Measurements from ENCODE around the gene FAM163B. TPM values are rescaled to one million over a fixed set of nuclear protein-coding genes. Genes with fewer than 3 reads are reported as not detected.
A peak's percentile ranks its signal among the peaks of the same experiment; 100 is the strongest.

FAM163B gene
- total RNA-seq, 1 donor, result not detected

DNA sequence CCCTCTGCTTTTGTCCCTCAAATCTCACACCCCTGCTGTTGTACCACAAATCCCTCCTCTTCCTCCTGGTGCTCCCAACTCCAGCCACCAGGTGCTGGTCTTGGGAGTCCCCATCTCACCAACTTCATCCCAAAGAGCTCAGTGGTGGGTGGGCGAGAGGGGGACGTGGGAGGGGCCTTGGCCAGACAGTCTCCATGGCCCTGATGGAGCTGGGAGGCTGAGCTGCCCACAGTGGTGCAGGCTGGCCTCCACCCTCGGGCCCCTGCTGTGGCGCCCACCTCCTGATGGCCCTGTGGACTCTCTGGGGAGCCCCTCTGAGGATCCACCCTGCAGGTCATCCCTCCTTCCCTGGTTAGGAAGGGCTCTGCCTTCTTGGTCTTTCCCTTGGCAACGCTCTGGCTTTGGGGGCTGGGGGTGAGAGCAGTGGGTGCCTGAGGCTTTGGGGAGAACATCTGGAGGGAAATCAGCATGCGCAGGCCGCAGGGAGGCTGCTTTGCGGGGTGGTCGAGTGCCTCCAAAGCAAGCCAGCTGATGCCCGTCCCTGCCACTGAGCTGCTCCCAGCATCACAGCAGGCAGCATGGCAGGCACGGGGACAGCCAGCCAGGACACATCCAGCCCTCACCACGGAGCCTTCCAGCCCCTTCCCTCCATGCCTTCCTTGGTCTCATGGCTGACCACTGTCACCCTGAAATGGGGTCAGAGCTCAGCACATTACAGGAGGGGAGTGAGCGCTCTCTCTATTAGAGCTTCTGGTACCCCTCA is 7.6 kb upstream of the FAM163B start:
- Histone ChIP-seq H3K4me3 (ENCODE audit: insufficient read depth, low read length) (no peak overlapping the region), H3K79me2 (ENCODE audit: insufficient read depth, low read length) (no peaks in the 10 kb centered on the region), H4K20me1 (ENCODE audit: insufficient read depth, low read length) (no peaks in the 10 kb centered on the region), H3K9me3 (ENCODE audit: low read depth, low read length) (no peaks in the 10 kb centered on the region), H3K27me3 (ENCODE audit: insufficient read depth, low read length) (peaks cover 55% of the 10 kb centered on the region), H3K36me3 (ENCODE audit: insufficient read depth, low read length) (no peaks in the 10 kb centered on the region), H3K4me2 (ENCODE audit: insufficient read depth, low read length) (no peak overlapping the region), H2AFZ (ENCODE audit: low read length) (no peak overlapping the region), H3K4me1 (ENCODE audit: insufficient read depth, low read length) (no peaks in the 10 kb centered on the region), H3K27ac (ENCODE audit: low read depth, low read length) (no peak overlapping the region)
- DNase-seq (ENCODE audit: insufficient read length, low spot score, missing footprints), result peak; percentile 48
- TF ChIP-seq CTCF (IDR thresholded peaks at IDR 0.05; ENCODE audit: extremely low read depth, low read depth, low read length), result no peak

DNA sequence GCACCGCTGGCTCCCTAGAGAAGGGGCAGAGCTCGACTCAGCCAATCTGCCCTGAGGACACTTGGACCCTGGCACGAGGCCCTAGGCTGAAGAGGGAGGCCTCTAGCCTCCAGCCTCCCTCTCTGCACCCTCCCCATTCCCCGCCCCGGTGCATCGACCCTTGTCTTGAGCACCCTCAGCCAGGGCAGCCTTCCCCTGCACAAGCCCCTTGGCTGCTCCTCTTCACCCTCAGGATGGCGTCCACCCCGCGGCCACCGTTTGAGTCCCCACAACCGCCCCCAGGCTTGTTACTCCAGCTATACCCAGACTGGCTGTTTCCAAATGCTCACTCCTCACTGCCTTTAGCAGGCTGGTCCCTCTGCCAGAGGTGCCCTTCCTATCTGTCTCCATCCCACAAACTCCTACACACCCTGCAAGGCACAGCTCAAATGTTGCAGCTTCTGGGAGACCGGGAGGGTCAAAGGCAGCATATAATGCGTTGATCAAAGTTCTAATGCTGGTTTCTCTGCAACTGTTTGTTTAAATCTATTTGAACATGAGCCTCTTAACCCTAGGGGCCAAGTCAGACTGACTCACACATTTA is 6.5 kb upstream of the FAM163B start:
- TF ChIP-seq CTCF (IDR thresholded peaks at IDR 0.05; ENCODE audit: extremely low read depth, low read depth, low read length), result no peak
- Histone ChIP-seq H3K4me2 (ENCODE audit: insufficient read depth, low read length) (no peak overlapping the region), H3K9me3 (ENCODE audit: low read depth, low read length) (no peaks in the 10 kb centered on the region), H3K27ac (ENCODE audit: low read depth, low read length) (no peak overlapping the region), H3K36me3 (ENCODE audit: insufficient read depth, low read length) (no peaks in the 10 kb centered on the region), H3K27me3 (ENCODE audit: insufficient read depth, low read length) (peaks cover 47% of the 10 kb centered on the region), H2AFZ (ENCODE audit: low read length) (no peak overlapping the region), H3K4me1 (ENCODE audit: insufficient read depth, low read length) (no peaks in the 10 kb centered on the region), H3K79me2 (ENCODE audit: insufficient read depth, low read length) (no peaks in the 10 kb centered on the region), H4K20me1 (ENCODE audit: insufficient read depth, low read length) (no peaks in the 10 kb centered on the region), H3K4me3 (ENCODE audit: insufficient read depth, low read length) (no peak overlapping the region)
- DNase-seq (ENCODE audit: insufficient read length, low spot score, missing footprints), result peak; percentile 60

GRCh38 chr9:133615186-133615585 is 6.0 kb upstream of the FAM163B start:
- no peak overlapping the region for H3K27ac ChIP-seq (ENCODE audit: low read depth, low read length)
- no peaks in the 10 kb centered on the region for H3K79me2 ChIP-seq (ENCODE audit: insufficient read depth, low read length)
- H3K4me3 ChIP-seq (ENCODE audit: insufficient read depth, low read length), result no peak overlapping the region
- H3K4me2 ChIP-seq (ENCODE audit: insufficient read depth, low read length), result no peak overlapping the region
- DNase-seq (ENCODE audit: insufficient read length, low spot score, missing footprints), result peak; percentile 62
- TF ChIP-seq CTCF (IDR thresholded peaks at IDR 0.05; ENCODE audit: extremely low read depth, low read depth, low read length), result no peak
- no peak overlapping the region for H2AFZ ChIP-seq (ENCODE audit: low read length)
- H3K4me1 ChIP-seq (ENCODE audit: insufficient read depth, low read length), result no peaks in the 10 kb centered on the region
- H3K27me3 ChIP-seq (ENCODE audit: insufficient read depth, low read length), result peaks cover 44% of the 10 kb centered on the region
- H4K20me1 ChIP-seq (ENCODE audit: insufficient read depth, low read length), result no peaks in the 10 kb centered on the region
- H3K9me3 ChIP-seq (ENCODE audit: low read depth, low read length), result no peaks in the 10 kb centered on the region
- no peaks in the 10 kb centered on the region for H3K36me3 ChIP-seq (ENCODE audit: insufficient read depth, low read length)

- no peaks in the 10 kb centered on the region for H3K79me2 ChIP-seq (ENCODE audit: insufficient read depth, low read length)
- H4K20me1 ChIP-seq (ENCODE audit: insufficient read depth, low read length), result no peaks in the 10 kb centered on the region
- no peaks in the 10 kb centered on the region for H3K9me3 ChIP-seq (ENCODE audit: low read depth, low read length)
- no peak overlapping the region for H3K4me2 ChIP-seq (ENCODE audit: insufficient read depth, low read length)
- no peak overlapping the region for H2AFZ ChIP-seq (ENCODE audit: low read length)
- TF ChIP-seq CTCF (IDR thresholded peaks at IDR 0.05; ENCODE audit: extremely low read depth, low read depth, low read length), result no peak
- H3K27ac ChIP-seq (ENCODE audit: low read depth, low read length), result no peak overlapping the region
- H3K4me3 ChIP-seq (ENCODE audit: insufficient read depth, low read length), result no peak overlapping the region
- peak; percentile 52 for DNase-seq (ENCODE audit: insufficient read length, low spot score, missing footprints)
- H3K27me3 ChIP-seq (ENCODE audit: insufficient read depth, low read length), result peaks cover 42% of the 10 kb centered on the region
- no peaks in the 10 kb centered on the region for H3K36me3 ChIP-seq (ENCODE audit: insufficient read depth, low read length)
- no peaks in the 10 kb centered on the region for H3K4me1 ChIP-seq (ENCODE audit: insufficient read depth, low read length)
Observed at GRCh38 chr9:133614678-133615077, 5.5 kb upstream of the FAM163B start.
